NCI-H82 treated with DMSO at 0.1 percent for 48 hours (cell line): ENCODE measurements around the gene RNF128.

Experiments used
- DNase-seq: peaks from one replicate; lab custom pipeline; 2025; ENCODE audit not compliant: unreplicated experiment; lab: John Stamatoyannopoulos, UW

Gene RNF128, protein sequence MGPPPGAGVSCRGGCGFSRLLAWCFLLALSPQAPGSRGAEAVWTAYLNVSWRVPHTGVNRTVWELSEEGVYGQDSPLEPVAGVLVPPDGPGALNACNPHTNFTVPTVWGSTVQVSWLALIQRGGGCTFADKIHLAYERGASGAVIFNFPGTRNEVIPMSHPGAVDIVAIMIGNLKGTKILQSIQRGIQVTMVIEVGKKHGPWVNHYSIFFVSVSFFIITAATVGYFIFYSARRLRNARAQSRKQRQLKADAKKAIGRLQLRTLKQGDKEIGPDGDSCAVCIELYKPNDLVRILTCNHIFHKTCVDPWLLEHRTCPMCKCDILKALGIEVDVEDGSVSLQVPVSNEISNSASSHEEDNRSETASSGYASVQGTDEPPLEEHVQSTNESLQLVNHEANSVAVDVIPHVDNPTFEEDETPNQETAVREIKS

DNA sequence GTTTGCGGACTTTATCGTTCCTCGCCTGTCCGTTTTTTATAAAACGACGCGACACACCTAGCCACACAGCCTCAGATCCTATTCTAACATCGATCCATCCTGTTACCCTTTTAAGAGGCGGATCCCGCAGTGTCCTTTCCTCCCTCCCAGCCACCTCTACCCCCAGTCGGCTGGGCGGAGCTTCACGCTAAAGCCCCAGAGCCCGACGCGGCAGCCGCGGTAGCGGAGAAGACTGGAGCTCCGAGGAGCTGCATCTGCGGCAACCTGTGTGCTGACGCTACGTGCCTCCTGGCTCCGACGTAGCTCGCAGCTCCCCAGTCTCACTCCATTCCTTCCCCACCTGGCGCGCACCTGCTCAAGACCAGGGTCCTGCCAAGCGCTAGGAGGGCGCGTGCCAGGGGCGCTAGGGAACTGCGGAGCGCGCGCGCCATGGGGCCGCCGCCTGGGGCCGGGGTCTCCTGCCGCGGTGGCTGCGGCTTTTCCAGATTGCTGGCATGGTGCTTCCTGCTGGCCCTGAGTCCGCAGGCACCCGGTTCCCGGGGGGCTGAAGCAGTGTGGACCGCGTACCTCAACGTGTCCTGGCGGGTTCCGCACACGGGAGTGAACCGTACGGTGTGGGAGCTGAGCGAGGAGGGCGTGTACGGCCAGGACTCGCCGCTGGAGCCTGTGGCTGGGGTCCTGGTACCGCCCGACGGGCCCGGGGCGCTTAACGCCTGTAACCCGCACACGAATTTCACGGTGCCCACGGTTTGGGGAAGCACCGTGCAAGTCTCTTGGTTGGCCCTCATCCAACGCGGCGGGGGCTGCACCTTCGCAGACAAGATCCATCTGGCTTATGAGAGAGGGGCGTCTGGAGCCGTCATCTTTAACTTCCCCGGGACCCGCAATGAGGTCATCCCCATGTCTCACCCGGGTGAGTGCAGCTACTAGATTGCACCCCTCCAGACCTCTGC, at the start of gene RNF128:
TSS of gene RNF128 (plus strand) at position 217 of the 953 bp plus-strand sequence. CDS start at position 430, 213 bp downstream.
- no peak for DNase-seq

DNA sequence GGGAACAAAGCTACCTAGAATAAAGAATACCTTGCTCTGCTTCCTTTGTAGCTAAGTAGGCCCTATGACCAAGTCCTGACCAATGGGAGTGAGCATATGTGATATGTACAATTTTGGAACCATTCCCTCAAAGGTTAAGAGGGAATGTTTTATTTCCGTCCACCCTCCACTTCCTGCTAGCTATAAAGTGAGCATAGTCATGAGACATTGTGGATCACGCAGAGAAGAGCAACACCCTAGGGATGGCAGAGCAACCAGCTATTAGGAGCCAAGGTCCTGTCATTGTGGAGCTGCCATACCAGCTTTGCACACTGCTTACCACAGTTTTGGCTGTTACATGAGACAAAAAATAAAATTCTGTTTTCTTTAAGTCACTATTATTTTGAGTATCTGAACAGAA, 45.8 kb upstream of the RNF128 start:
- no peak for DNase-seq

DNA sequence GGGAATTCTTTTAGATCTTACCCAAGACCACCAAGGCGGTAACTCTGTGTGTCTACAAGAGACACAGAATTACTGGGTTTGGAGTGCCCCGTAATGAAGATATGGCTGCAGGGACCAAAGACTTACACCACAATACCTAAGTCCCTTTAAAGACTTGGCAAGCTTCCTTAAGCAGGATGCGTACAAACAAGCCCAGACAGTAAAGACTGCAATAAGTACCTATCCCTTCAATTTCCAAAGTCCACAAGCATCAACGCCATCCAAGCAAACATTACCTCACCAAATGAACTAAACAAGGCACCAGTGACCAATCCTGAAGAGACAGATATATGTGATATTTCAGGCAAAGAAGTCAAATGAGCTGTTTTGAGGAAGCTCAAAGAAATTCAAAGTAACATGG, 42.3 kb upstream of the RNF128 start:
- no peak for DNase-seq

DNA sequence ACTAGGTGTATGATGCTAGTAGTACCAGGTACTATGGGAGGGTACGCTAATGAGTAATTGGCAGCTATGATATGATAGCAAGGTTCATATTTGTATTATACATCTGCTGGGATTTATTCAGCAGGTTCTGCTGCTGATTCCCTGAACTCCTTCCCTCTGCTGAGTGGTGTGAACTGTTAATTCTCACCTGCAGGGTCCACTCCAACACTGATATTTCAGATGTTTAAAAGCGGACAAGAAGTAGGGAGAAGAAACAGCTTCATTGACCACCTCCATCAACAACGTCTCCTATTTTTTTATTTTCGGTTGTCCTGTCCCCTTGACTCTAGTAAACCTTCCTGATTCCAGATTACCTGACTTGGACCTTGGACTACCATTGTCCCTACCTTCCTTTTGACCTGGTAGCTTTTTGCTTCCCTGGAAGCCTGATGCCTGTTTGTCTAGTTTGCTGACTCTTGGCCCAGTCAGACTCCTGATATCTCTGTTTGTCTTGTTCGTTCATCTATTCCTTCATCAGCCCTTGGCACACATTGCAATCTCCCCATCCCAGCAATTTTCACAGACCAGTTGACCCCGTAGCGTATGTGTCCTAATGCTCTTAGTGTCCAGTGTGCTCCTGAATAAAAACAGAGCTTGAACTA, 34.0 kb upstream of the RNF128 start:
- DNase-seq = no peak

DNA sequence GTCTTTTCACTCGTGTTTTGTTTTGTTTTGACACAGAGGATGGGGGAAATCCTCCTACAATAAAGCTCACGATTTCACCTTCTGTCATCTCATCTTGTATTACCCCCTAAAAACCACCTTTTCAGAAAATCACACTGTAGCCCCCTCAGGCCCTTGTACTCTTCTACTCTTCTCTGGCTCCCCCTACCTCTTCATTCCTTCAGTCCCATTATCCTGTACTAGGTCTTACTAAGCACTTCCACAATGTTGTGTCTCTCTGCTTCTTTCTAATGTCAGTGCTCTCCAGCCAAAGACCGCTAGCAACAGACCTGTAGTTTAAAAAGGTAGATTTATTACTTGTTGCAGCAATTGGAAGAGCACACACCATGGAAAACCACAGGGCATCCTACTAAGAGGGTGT, 30.0 kb upstream of the RNF128 start:
- DNase-seq = no peak

DNA sequence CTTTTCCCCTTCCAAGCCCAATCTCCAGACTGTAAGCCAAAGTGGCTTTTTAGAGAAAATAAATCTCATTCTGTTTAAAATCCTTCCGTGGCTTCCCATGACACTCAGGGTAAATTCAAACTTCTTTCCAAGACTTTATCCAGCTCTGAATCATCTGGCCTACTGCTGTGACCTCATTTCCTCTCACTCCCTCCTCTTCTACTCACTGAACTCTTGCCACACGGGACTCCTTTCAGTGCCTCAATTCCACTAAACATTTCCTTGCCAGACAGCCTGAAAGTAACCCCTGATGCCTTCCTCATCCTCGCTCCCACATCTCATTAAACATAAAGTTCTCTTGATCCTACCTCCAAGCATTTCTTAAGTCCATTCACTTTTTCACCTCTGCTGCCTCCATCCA, 27.8 kb upstream of the RNF128 start:
- DNase-seq = no peak

DNA sequence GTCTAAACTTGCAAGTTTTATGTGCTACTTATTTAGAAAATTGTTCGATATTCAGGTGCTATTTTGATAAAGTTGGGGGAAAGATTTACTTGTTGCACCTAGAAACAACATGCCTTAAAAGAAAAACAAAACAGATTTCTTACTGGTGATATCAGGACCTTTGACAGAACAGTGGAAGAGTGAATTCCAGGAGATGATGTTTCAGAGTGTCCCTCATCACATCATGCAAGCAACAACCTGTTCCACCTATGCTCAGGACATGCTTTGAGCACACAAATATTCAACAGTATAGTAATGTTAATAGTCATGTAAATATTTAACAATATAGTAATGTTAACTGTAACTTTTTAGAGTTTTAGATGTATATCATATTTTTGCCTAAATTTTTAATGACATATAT, 23.9 kb upstream of the RNF128 start:
- DNase-seq = no peak

DNA sequence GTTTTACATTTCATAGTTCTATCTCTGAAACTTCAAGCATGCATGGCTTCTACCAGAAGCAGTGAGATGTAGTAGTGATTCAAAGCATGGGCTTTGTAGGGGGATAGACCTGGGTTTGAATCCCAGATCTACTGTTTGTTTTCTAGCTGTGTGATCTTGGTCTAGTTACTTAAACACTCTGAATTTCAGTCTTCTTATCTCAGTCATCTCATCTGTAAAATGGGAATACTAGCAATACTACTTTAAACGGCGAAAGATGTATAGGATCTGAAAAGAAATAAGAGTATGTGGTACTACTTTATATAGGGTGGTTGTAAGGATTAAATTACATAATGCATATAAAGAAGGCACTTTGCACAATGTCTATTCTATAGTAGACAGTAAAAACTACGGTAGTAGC, 20.0 kb upstream of the RNF128 start:
- DNase-seq = no peak

DNA sequence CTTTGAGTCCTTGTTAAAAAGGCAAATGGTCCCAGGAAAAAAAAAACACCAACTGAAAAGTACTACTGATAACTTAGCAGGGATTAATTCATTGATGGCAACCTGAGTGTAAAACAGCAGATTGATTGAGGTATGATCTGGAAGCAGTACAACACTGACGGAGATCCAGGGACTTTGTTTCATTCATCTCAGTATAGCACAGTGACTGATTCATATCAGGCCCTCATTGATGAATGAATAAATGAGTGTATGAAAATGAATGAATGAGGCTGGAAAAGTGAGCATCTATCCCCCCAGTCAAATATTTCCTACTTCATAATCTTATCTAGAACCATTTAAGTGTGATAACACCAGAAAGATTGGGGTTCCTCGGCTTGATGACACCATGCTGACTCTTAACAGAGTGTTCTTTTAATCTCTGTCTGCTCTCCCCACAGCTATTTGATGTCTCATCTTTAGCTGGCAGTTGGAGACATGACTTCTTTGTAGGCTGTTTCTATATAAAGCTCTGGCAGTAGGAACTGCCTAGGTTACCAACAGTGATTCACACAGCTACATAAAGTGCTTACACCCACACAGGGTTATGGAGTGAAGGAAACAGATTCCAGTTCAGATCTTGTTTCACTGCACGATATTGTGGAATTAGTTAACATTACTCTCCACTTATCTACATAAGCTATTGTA, 18.6 kb upstream of the RNF128 start:
- DNase-seq = no peak

DNA sequence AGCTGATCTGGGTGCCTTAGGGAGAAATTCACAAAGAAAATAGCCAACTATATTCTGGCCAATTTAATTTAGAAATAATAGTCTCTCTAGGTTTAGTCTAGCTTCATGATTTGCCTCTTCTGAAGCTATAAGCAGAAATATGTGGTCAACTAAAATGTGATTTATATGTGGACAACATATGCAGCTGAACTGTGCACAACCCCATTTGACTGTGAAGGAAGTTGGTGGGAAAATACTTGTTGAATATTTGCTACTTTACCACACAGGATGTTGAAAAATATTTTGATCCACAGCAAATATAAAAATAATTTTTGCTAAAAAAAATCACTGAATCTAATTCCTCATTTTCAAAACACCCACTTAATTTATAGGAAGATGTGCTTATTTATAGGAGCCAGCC, 15.7 kb upstream of the RNF128 start:
- no peak for DNase-seq

DNA sequence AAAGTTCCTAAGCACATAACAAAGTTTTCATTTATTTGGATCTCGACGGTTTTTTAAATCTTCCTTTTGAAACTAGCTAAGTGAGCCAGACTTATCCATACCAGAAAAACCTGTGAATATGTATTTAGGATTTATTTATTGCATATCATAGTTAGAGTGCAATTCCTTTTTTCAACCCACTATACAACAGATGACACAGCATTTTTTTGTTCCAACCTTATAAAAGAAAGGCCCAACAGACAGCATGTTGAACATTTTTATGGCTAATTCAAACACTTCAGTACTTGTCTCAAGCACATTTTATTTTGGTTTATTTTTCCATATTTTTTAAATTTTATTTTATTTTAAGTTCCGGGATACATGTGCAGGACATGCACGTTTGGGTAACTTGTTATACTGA, 15.1 kb upstream of the RNF128 start:
- DNase-seq = no peak

DNA sequence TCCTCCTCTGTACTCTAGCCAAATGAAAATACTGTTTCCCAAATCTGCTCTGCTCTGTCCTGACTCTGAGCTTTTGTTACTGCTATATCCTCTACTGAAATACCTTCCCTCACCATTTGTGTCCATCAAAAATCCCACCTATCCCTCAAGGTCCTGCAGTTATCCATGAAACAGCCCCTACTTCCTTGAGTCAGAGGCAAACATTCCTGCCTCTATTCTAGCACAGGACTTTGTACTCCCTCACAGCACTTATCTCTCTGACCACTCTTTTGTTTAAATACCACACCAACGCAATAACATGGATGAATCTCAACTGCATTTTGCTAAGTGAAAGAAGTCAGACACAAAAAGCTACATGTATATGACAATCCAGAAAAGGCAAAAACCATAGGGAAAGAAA, 10.5 kb upstream of the RNF128 start:
- DNase-seq = no peak

DNA sequence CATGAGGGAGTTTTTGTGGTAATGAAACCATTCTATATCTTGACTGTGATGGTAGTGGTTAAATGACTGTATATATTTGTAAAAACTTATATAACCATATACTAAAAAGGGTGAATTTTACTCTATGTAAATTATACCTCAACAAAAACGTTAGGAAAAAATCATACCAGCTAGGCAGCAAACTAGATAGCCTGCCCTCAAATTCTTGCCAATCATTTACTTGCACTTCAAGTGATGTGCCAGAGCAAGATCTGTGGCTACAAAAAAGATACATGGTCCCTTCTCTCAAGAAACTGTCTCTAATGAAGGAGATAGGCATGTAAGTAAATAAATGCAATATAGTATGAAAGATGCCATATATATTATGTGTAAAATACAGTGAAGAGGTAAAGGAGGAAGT, 10.0 kb upstream of the RNF128 start:
- DNase-seq = no peak

DNA sequence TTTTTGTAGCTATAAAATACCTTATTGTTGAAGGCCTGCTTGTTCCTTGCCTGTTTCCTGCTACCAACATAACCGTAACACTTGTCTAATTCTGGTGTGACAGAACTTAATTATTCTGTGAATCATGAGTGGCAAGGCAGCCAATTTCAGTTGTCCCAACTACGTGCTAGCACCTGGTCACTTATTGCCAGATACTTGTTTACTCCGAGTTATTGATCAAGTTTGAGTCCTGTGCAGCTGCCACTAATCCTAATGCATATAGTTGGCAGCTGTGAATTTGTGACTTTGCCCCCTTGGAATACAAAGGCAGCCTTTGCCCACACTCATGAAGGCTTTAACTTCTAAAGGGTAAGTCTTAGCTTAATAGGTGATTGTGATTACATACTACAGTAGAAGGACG, 7.8 kb upstream of the RNF128 start:
- no peak for DNase-seq

DNA sequence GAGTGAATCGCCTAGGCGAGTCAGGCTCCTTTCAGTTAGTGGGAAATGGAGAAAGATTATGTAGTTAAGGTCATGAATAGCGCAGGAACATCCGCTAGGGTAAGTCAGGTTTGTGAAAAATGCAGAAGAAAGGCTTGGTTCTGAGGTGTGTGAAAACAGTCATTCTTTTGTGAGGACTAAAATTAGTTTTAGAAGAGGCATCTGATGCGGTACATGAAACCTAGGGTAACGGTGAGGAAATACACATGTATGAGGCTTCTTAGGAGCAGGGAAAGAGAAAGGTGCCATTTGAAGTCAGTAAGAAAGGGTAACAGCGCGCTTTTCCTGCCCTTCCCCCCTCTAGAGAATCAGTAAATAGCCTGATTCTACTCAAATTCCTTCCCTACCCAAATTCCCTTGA, 570 bp upstream of the RNF128 start:
- DNase-seq = no peak

DNA sequence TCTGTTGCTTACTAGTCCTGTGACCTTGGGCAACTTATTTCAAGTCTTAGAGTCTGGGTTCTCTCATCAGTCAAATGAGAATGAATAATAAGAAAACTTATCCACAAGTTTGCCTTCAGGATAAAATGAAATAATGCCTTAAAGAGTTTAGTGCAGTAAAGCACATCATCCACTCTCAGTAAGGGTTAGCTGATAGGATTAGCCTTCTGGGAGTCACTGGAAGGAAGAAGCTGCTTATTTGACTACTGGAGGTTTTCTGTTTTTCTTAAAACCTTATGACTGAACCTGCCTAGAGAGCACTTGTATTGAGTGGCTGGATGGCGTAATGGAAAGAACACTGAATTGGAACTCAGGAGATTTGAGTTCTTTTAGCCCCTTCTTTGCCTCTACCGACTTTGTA, 1.8 kb downstream of the RNF128 start:
- no peak for DNase-seq

DNA sequence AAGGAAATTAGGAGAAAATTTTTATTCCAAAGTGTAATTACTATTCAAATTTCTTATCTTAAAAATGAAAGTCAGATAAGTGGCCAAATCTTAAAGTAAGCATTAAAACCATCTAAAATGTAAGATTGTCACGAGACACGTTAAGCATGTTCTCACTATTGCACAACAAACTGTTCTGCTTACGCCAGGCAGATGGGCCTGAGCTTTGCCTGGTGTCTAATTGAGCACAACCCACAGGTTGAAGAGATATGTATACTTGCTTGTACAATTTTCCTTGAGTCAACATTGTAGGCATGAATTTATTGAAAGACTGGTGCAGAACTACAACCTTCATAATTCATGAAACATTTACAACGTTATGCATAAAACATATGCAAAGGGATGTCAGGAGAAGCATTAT, 3.9 kb downstream of the RNF128 start:
- no peak for DNase-seq

DNA sequence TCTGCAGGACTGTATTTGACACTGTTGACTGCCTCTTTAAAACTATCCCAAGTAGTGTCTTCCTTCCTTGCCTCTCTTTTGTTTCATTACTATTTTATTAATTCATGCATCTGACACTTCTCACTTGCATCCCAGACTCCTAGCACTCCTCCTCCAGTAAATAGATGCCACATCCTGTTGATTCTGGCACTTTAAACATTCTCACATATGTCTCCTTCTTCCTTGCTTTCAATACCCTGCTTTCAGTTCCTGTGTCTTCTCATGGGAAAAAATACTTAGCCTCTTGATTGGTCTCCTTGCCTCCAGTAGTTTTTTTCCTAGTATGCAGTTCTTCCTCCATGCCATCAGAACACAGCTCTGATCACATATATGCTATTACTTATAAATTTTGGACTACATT, 5.1 kb downstream of the RNF128 start:
- no peak for DNase-seq

DNA sequence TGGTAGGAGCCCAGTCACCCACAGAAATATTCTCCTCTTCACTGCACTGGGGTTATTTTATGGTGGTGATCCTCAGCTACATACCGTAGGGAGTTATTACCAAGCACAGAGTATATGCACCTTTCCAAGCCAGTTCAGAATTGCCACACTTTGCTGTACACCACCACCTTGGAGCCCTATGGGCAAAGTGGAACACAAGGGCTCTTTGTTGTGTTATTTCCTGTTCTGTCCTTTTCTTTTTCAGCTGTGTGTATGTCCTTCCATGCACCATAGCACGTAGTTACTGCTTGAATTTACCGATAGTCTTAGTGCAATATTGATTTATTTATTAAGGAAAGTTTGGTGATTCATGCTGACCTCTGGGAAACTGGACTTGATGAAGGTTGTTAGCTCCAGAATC, 8.3 kb downstream of the RNF128 start:
- DNase-seq = no peak

DNA sequence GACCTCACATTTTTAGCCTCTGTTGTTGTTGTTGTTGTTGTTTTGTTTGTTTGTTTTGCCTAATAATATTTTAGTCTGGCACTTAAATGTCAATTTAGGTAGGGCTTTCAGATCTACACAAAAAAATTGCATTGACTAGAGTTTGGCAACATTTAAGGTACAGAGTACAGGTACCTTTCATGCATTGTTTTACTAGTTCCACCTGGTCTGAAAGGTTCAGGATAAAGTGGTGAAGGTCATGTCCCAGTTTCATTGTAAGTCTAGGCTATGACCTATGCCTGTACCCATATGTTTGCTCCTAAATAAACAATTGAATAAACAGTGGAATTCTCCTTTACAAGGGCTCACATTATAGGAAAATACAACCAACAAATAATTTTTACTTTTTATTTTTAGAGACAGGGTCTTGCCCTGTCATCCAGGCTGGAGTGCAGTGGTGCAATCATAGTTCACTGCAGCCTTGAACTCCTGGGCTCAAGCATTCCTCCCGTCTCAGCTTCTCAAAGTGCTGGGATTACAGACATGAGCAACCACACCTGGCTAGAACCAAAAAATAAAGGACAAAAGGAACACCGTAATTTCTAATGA, 13.8 kb downstream of the RNF128 start:
- DNase-seq = no peak

DNA sequence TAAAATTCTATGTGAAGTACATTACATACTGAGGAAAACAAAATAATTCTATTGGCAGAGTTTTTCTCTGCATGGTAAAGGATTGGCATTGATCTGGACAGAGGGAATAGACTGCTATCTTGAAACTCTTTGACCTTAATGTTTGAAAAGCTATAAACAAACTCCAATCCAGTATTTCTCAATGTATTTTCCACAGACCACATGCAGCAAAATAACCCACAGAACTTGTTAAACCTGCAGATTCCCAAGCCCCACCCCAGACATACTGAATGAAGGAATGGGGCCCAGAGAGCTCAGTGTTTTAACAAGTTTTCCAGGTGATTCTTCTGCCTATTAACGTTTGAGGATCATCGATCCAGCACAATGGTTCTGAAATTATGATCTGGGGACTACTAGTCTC, 15.7 kb downstream of the RNF128 start:
- no peak for DNase-seq
